Measurements from ENCODE around the gene CAMK2B.

Gene CAMK2B

GRCh38 chr7:44197474-44197873 is 127.9 kb downstream of the CAMK2B start:
- H3K4me2 ChIP-seq (ENCODE audit: low read depth, low read length, poor library complexity, severe bottlenecking), result no peak overlapping the region
- H2AFZ ChIP-seq (ENCODE audit: low read length), result no peak overlapping the region
- H3K9me3 ChIP-seq (ENCODE audit: insufficient read depth, low read depth, low read length), result no peaks in the 10 kb centered on the region
- H3F3A ChIP-seq (ENCODE audit: low read depth), result no peaks in the 10 kb centered on the region
- no peak overlapping the region for H3K9ac ChIP-seq (ENCODE audit: low read depth, low read length, poor library complexity, severe bottlenecking)
- H3K4me1 ChIP-seq (ENCODE audit: insufficient read depth, low read length, poor library complexity, severe bottlenecking), result peaks cover 15% of the 10 kb centered on the region
- H3K36me3 ChIP-seq (ENCODE audit: insufficient read depth, low read length), result no peaks in the 10 kb centered on the region
- H4K20me1 ChIP-seq (ENCODE audit: insufficient read depth, low read length, poor library complexity, severe bottlenecking), result peaks cover 16% of the 10 kb centered on the region
- H3K27me3 ChIP-seq (ENCODE audit: insufficient read depth, low read length, poor library complexity, severe bottlenecking), result no peaks in the 10 kb centered on the region
- no peak for TF ChIP-seq CTCF (conservative IDR thresholded peaks at IDR 0.05; ENCODE audit: low read length)
- H3K9me2 ChIP-seq (replicated peaks; ENCODE audit: low read depth, low read length), result no peaks in the 10 kb centered on the region
- H3K4me3 ChIP-seq (ENCODE audit: low read length, poor library complexity, severe bottlenecking), result no peak overlapping the region
- peaks cover 16% of the 10 kb centered on the region for H3K79me2 ChIP-seq (ENCODE audit: insufficient read depth, low read length)

GRCh38 chr7:44196450-44196872 is 128.9 kb downstream of the CAMK2B start:
- Histone ChIP-seq H3K4me1 (ENCODE audit: insufficient read depth, low read length, poor library complexity, severe bottlenecking) (peaks cover 5% of the 10 kb centered on the region), H3K4me2 (ENCODE audit: low read depth, low read length, poor library complexity, severe bottlenecking) (no peak overlapping the region), H2AFZ (ENCODE audit: low read length) (peak overlapping the region; percentile 90), H4K20me1 (ENCODE audit: insufficient read depth, low read length, poor library complexity, severe bottlenecking) (peaks cover 5% of the 10 kb centered on the region), H3K9me2 (replicated peaks; ENCODE audit: low read depth, low read length) (no peaks in the 10 kb centered on the region), H3K4me3 (ENCODE audit: low read length, poor library complexity, severe bottlenecking) (no peak overlapping the region), H3K9ac (ENCODE audit: low read depth, low read length, poor library complexity, severe bottlenecking) (no peak overlapping the region), H3K27me3 (ENCODE audit: insufficient read depth, low read length, poor library complexity, severe bottlenecking) (no peaks in the 10 kb centered on the region), H3K9me3 (ENCODE audit: insufficient read depth, low read depth, low read length) (no peaks in the 10 kb centered on the region), H3K79me2 (ENCODE audit: insufficient read depth, low read length) (peaks cover 6% of the 10 kb centered on the region), H3K36me3 (ENCODE audit: insufficient read depth, low read length) (no peaks in the 10 kb centered on the region), H3F3A (ENCODE audit: low read depth) (no peaks in the 10 kb centered on the region)
- TF ChIP-seq CTCF (conservative IDR thresholded peaks at IDR 0.05; ENCODE audit: low read length), result peak; percentile 81
- TF ChIP-seq EZH2phosphoT487 (IDR thresholded peaks at IDR 0.05; ENCODE audit: borderline replicate concordance), result no peak

- Histone ChIP-seq H3K36me3 (ENCODE audit: insufficient read depth, low read length) (no peaks in the 10 kb centered on the region), H3K9me3 (ENCODE audit: insufficient read depth, low read depth, low read length) (no peaks in the 10 kb centered on the region), H3K9me2 (replicated peaks; ENCODE audit: low read depth, low read length) (no peaks in the 10 kb centered on the region), H3K27me3 (ENCODE audit: insufficient read depth, low read length, poor library complexity, severe bottlenecking) (no peaks in the 10 kb centered on the region), H3F3A (ENCODE audit: low read depth) (no peaks in the 10 kb centered on the region), H3K4me2 (ENCODE audit: low read depth, low read length, poor library complexity, severe bottlenecking) (peak overlapping the region; percentile 19), H3K9ac (ENCODE audit: low read depth, low read length, poor library complexity, severe bottlenecking) (no peak overlapping the region), H3K79me2 (ENCODE audit: insufficient read depth, low read length) (peaks cover under 1% of the 10 kb centered on the region; the same call in 1 of the 2 replicates), H4K20me1 (ENCODE audit: insufficient read depth, low read length, poor library complexity, severe bottlenecking) (no peaks in the 10 kb centered on the region), H2AFZ (ENCODE audit: low read length) (peak overlapping the region; percentile 63), H3K4me1 (ENCODE audit: insufficient read depth, low read length, poor library complexity, severe bottlenecking) (peaks cover 5% of the 10 kb centered on the region), H3K4me3 (ENCODE audit: low read length, poor library complexity, severe bottlenecking) (no peak overlapping the region)
- TF ChIP-seq EZH2phosphoT487 (IDR thresholded peaks at IDR 0.05; ENCODE audit: borderline replicate concordance), result no peak
- TF ChIP-seq CTCF (conservative IDR thresholded peaks at IDR 0.05; ENCODE audit: low read length), result no peak
These were observed 129.5 kb downstream of the CAMK2B start for GRCh38 chr7:44195889-44196288.

All from Loucy (cell line).